Common myeloid progenitor, CD34-positive (primary cell): ENCODE results near the gene TTC12.

ENCODE experiments used
- CTCF ChIA-PET: fragments of 350-600 bp; sonication (Branson Sonifier 250); formaldehyde crosslinking; loops from one replicate; lab custom pipeline; 2021; ENCODE audit warnings: antibody characterized with exemption; lab: Charles Lee
- POLR2A ChIA-PET: fragments of 350-600 bp; sonication (Branson Sonifier 250); formaldehyde crosslinking; loops from one replicate; lab custom pipeline; 2021; ENCODE audit warnings: antibody characterized with exemption; lab: Charles Lee
- DNase-seq, 3 donors: peaks; one replicate each; pipeline versions ENCODE4 v3.0.0 to v3.0.0-alpha.2; 2013
- H3K27ac ChIP-seq, 2 experiments: 1 replicate in 1 of 2; 2 replicates in 1 of 2; pipeline ENCODE4 v1.7.0; 2013; ENCODE audit warnings: inconsistent platforms in 2 of 2, low read length in 2 of 2, mild to moderate bottlenecking in 2 of 2, low read depth in 1 of 2, moderate library complexity in 1 of 2; ENCODE audit not compliant: severe bottlenecking in 2 of 2, insufficient read depth in 1 of 2, poor library complexity in 1 of 2
- H3K27me3 ChIP-seq, 5 experiments: replicated peaks in 2 of 5; 1 replicate in 3 of 5; 2 replicates in 2 of 5; pipeline versions ENCODE4 v1.6.1 to v1.7.0; 2013; ENCODE audit warnings: low read length in 4 of 5, mild to moderate bottlenecking in 2 of 5, moderate library complexity in 2 of 5, inconsistent platforms in 1 of 5; ENCODE audit not compliant: insufficient read depth in 5 of 5, control insufficient read depth in 4 of 5
- H3K36me3 ChIP-seq, 4 experiments: 1 replicate in 2 of 4; 2 replicates in 2 of 4; pipeline versions ENCODE4 v1.6.1 to v1.7.0; 2013; ENCODE audit warnings: low read length in 3 of 4, control low read depth in 1 of 4, mild to moderate bottlenecking in 1 of 4; ENCODE audit not compliant: control insufficient read depth in 4 of 4, insufficient read depth in 4 of 4
- H3K4me1 ChIP-seq, 4 experiments: 1 replicate in 3 of 4; 2 replicates in 1 of 4; pipeline versions ENCODE4 v1.6.1 to v1.7.1; 2013; ENCODE audit warnings: low read length in 3 of 4, mild to moderate bottlenecking in 3 of 4, control low read depth in 1 of 4, inconsistent platforms in 1 of 4, moderate library complexity in 1 of 4; ENCODE audit not compliant: control insufficient read depth in 4 of 4, insufficient read depth in 4 of 4; ENCODE audit errors: control extremely low read depth in 1 of 4
- H3K4me3 ChIP-seq, 7 experiments: 1 replicate in 4 of 7; 2 replicates in 3 of 7; pipeline versions ENCODE4 v1.5.1 to v1.7.0; 2013; ENCODE audit warnings: mild to moderate bottlenecking in 7 of 7, low read length in 6 of 7, moderate library complexity in 6 of 7, inconsistent platforms in 2 of 7, low read depth in 2 of 7, control low read depth in 1 of 7; ENCODE audit not compliant: insufficient read depth in 4 of 7, control insufficient read depth in 1 of 7; ENCODE audit errors: extremely low read depth in 1 of 7
- H3K9me3 ChIP-seq, 5 experiments: 1 replicate in 4 of 5; 2 replicates in 1 of 5; pipeline versions ENCODE4 v1.6.1 to v1.7.1; 2013; ENCODE audit warnings: low read length in 4 of 5, mild to moderate bottlenecking in 2 of 5, inconsistent platforms in 1 of 5, low read depth in 1 of 5, moderate library complexity in 1 of 5; ENCODE audit not compliant: control insufficient read depth in 4 of 5, insufficient read depth in 2 of 5; ENCODE audit errors: control extremely low read depth in 1 of 5
- WGBS: methylation state at CpG from one replicate; pipeline ENCODE4 v1.1.5; 2013; ENCODE audit not compliant: insufficient coverage; 5-methylcytosine and 5-hydroxymethylcytosine counted together

The TTC12 gene

GRCh38 chr11:113389272-113389671 lies 74.9 kb downstream of the TTC12 start:
- no peak for DNase-seq
- WGBS: 47% methylated on average over 2 of the region's 3 CpGs
- CTCF ChIA-PET: no interaction called here

DNA sequence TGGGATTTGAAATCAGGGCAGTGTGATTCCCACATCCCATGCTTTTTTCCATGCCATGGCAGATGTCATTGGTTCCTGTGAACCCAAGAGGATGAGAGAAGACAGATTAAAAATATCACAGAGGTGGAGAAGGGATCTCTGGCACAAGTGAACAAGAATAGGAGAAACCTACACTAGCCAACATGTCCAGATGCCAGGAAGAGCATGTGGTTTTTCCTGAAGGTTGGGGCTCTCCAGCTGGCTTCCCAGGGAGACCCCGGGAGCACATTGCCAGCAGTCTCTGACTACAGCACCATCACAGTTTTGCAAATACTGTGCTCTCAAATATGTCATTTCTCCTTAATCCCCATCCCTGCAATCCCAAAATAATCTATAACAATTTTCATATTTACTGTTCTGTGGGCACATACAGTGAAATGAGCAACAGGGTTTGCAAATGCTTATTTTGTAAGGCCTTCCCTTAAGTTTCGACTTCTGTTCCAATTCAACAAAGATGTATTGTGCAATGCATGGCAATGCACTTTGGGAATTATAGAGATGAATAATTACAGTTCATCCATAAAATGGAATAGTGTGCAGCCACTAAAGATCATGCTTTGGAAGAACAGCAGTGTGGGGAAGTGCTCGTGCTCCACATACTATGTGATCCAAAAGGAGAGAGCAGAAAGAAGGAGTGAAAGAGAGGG lies 78.0 kb downstream of the TTC12 start:
- WGBS: 100% methylated on average over 2 of the region's 3 CpGs

More at GRCh38 chr11:113389272-113389671, 74.9 kb downstream of the TTC12 start:
- H3K27me3 ChIP-seq: peaks cover 13 to 40% (median 16%) of the 10 kb centered on the region in 5 experiments
- no peaks in the 10 kb centered on the region for H3K36me3 ChIP-seq
- no peak overlapping the region for H3K4me3 ChIP-seq
- H3K4me1 ChIP-seq: peaks cover 0 to 6% (median 2%) of the 10 kb centered on the region in 4 experiments
- no peak overlapping the region for H3K27ac ChIP-seq
- POLR2A ChIA-PET: no interaction called here
- H3K9me3 ChIP-seq: peaks cover 0 to 2% (median 0%) of the 10 kb centered on the region in 5 experiments

DNA sequence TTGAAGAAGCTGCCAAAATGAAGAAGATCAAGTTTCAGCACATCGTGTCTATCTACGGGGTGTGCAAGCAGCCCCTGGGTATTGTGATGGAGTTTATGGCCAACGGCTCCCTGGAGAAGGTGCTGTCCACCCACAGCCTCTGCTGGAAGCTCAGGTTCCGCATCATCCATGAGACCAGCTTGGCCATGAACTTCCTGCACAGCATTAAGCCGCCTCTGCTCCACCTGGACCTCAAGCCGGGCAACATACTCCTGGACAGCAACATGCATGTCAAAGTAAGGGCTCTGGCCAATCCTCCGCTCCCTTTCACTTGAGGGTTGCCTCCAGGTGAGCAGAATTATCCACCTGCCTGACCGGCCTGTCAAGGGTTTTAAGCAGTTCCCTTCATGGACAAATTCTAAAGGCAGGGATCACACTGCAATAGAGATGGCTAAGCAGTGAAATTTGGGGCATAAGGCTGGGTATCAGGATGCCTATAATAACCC lies 79.2 kb downstream of the TTC12 start:
- Histone ChIP-seq H3K27ac (no peak overlapping the region), H3K4me1 (no peaks in the 10 kb centered on the region), H3K9me3 (peaks cover 0 to 2% (median 0%) of the 10 kb centered on the region in 5 experiments), H3K36me3 (no peaks in the 10 kb centered on the region), H3K27me3 (peaks cover 0 to 14% (median 10%) of the 10 kb centered on the region in 5 experiments), H3K4me3 (no peak overlapping the region)
- ChIA-PET POLR2A (no interaction called here), CTCF (interaction anchor here (0.9 kb wide), 1 partner anchor 337 kb away, joined by 3 read pairs; no protein-coding TSS in a partner anchor)
- no peak for DNase-seq
- WGBS: 98% methylated on average over 8 of the region's 8 CpGs

More for the DNA sequence above, 78.0 kb downstream of the TTC12 start:
- Histone ChIP-seq H3K36me3 (no peaks in the 10 kb centered on the region), H3K4me3 (no peak overlapping the region), H3K27ac (no peak overlapping the region), H3K9me3 (peaks cover 0 to 2% (median 0%) of the 10 kb centered on the region in 5 experiments), H3K4me1 (peaks cover 0 to 6% (median 2%) of the 10 kb centered on the region in 4 experiments), H3K27me3 (peaks cover 5 to 26% (median 16%) of the 10 kb centered on the region in 5 experiments)
- ChIA-PET POLR2A (no interaction called here), CTCF (no interaction called here)
- no peak for DNase-seq

GRCh38 chr11:113394919-113395318 lies 80.5 kb downstream of the TTC12 start:
- 98% methylated on average over 7 of the region's 11 CpGs for WGBS
- H3K4me3 ChIP-seq: no peak overlapping the region
- peaks cover 0 to 2% (median 0%) of the 10 kb centered on the region in 5 experiments for H3K9me3 ChIP-seq
- ChIA-PET CTCF (interaction anchor here (1.0 kb wide), 2 partner anchors 10 to 18 kb away, joined by 3 read pairs; no protein-coding TSS in a partner anchor), POLR2A (no interaction called here)
- no peaks in the 10 kb centered on the region for H3K4me1 ChIP-seq
- no peaks in the 10 kb centered on the region for H3K36me3 ChIP-seq
- no peak for DNase-seq
- H3K27me3 ChIP-seq: peaks cover 0 to 6% (median under 1%) of the 10 kb centered on the region in 5 experiments
- H3K27ac ChIP-seq: no peak overlapping the region

DNA sequence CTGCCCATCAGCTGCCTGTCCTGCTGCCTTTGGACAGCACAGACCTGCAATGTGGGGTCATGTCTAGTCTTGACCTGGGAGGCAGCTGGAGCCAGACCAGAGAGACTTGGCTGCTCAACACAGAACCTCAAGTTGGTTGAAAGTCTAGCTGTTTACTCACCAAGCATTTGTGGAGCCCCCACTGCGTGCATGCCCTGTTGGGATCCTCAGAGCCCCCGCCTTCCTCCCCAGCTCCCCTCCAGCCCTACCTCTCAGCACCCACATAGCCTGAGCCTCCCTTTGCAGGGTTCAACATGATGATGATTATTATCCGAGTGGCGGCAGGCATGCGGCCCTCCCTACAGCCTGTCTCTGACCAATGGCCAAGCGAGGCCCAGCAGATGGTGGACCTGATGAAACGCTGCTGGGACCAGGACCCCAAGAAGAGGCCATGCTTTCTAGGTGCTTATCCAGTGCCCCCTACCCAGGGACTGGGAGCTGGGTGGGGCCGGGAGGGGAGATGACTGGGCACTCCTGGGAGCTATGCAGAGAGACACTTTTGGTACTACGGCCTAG lies 81.5 kb downstream of the TTC12 start:
- CTCF ChIA-PET: interaction anchor here (1.0 kb wide), 1 partner anchor 19 kb away, joined by 3 read pairs; no protein-coding TSS in a partner anchor
- POLR2A ChIA-PET: no interaction called here

DNA sequence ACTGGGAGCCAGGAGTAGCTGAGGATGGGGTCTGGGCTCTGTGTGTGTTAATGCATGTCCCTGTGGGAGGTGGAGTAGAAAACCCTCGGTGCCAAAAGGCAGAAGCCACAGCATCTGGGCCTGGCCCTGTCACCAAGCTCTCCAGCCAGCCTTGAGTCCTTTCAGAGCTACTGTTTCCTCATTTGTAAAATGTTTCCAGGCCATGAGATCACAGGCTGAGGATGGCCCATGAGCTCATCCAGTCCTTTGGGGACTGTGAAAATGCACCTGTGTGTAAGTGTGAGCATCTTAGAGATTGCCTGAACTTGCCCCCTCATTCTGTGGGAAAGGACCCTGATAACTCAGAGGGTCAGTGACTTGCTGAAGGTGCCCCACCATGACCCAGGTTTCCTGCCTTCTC lies 82.3 kb downstream of the TTC12 start:
- POLR2A ChIA-PET: no interaction called here
- peaks cover 0 to 2% (median under 1%) of the 10 kb centered on the region in 4 experiments for H3K4me1 ChIP-seq
- CTCF ChIA-PET: interaction anchor here (1.0 kb wide), 1 partner anchor 97 kb away, joined by 3 read pairs; no protein-coding TSS in a partner anchor
- no peaks in the 10 kb centered on the region for H3K36me3 ChIP-seq
- H3K9me3 ChIP-seq: no peaks in the 10 kb centered on the region
- 67% methylated on average over 1 of the region's 1 CpG for WGBS
- H3K27me3 ChIP-seq: peaks cover 0 to 2% (median 0%) of the 10 kb centered on the region in 5 experiments
- no peak overlapping the region for H3K4me3 ChIP-seq
- DNase-seq: no peak
- H3K27ac ChIP-seq: no peak overlapping the region

More for the DNA sequence above, 81.5 kb downstream of the TTC12 start:
- no peaks in the 10 kb centered on the region for H3K4me1 ChIP-seq
- no peak overlapping the region for H3K27ac ChIP-seq
- 94% methylated on average over 7 of the region's 9 CpGs for WGBS
- DNase-seq: no peak
- H3K9me3 ChIP-seq: no peaks in the 10 kb centered on the region
- peaks cover 0 to 6% (median 0%) of the 10 kb centered on the region in 5 experiments for H3K27me3 ChIP-seq
- no peak overlapping the region for H3K4me3 ChIP-seq
- no peaks in the 10 kb centered on the region for H3K36me3 ChIP-seq
